Colonic mucosa (tissue), 4 donors: ENCODE measurements around the gene DOP1B. TPM values are rescaled to one million over a fixed set of nuclear protein-coding genes. Genes with fewer than 3 reads are reported as not detected.
"Not testable (repeated sequence)": the region's sequence is repeated elsewhere in the genome, so short reads cannot be mapped to it uniquely, and the experiment has no call there.

ENCODE experiments used
- DNase-seq: peaks from one replicate; pipeline ENCODE4 v3.0.0-alpha.2; 2020
- H3K27ac ChIP-seq: fragments of 200-600 bp; one replicate; pipeline ENCODE4 v1.8.0; 2021
- H3K27me3 ChIP-seq: fragments of 200-600 bp; one replicate; pipeline ENCODE4 v1.8.0; 2021
- H3K36me3 ChIP-seq: fragments of 200-600 bp; one replicate; pipeline ENCODE4 v1.8.0; 2021
- H3K4me1 ChIP-seq: fragments of 200-600 bp; one replicate; pipeline ENCODE4 v1.8.0; 2021; ENCODE audit warnings: mild to moderate bottlenecking
- H3K4me3 ChIP-seq: fragments of 200-600 bp; one replicate; pipeline ENCODE4 v1.8.0; 2021
- H3K9ac ChIP-seq, 2 donors: one replicate each; pipeline ENCODE4 v1.7.0; 2013; ENCODE audit warnings: control low read depth in 2 of 2, low read depth in 2 of 2, low read length in 2 of 2
- H3K9me3 ChIP-seq: fragments of 200-600 bp; one replicate; pipeline ENCODE4 v1.8.0; 2021
- CTCF ChIP-seq: fragments of 200-600 bp; IDR thresholded peaks from one replicate; pipeline ENCODE4 v1.8.0; 2022; ENCODE audit warnings: antibody characterized with exemption, mild to moderate bottlenecking
- intact Hi-C: fragments of 100-400 bp; cut with DNase I; formaldehyde crosslinking; loops from one replicate; pipeline ENCODE4 v1.14.1; 2022
- total RNA-seq, 2 donors: library from RNA; stranded (reverse); fragmentation: NEBNext Ultra II Directional in 1 of 2; extraction: Animal tissue kit (Norgen Biotek cat#: 25700) in 1 of 2; gene quantifications; one replicate each; pipeline ENCODE4 v1.2.1, GENCODE V29; 2021
- donor health status: healthy.
- donor health status: DM: no; HTN: no; CAD: no.
- donor health status: DM: no; HTN: no; CAD: no.

Gene DOP1B
- total RNA-seq, 2 donors from 2014 or later, result 72.5 to 78.8 TPM

GRCh38 chr21:36190736-36191135, 34.1 kb downstream of the DOP1B start:
- Histone ChIP-seq H3K9me3 (no peaks in the 10 kb centered on the region), H3K27me3 (no peaks in the 10 kb centered on the region), H3K4me1 (no peaks in the 10 kb centered on the region), H3K9ac (no peak overlapping the region), H3K27ac (no peak overlapping the region), H3K4me3 (no peak overlapping the region), H3K36me3 (no peaks in the 10 kb centered on the region)
- intact Hi-C loops, result no loop called here
- no peak for DNase-seq
- no peak for TF ChIP-seq CTCF

- Histone ChIP-seq H3K9me3 (no peaks in the 10 kb centered on the region), H3K36me3 (no peaks in the 10 kb centered on the region), H3K27ac (no peak overlapping the region), H3K9ac (no peak overlapping the region), H3K27me3 (no peaks in the 10 kb centered on the region), H3K4me1 (no peaks in the 10 kb centered on the region), H3K4me3 (no peak overlapping the region)
- no peak for TF ChIP-seq CTCF
- intact Hi-C loops, result no loop called here
- DNase-seq, result no peak
Measured at GRCh38 chr21:36193200-36193599, 36.6 kb downstream of the DOP1B start.

DNA sequence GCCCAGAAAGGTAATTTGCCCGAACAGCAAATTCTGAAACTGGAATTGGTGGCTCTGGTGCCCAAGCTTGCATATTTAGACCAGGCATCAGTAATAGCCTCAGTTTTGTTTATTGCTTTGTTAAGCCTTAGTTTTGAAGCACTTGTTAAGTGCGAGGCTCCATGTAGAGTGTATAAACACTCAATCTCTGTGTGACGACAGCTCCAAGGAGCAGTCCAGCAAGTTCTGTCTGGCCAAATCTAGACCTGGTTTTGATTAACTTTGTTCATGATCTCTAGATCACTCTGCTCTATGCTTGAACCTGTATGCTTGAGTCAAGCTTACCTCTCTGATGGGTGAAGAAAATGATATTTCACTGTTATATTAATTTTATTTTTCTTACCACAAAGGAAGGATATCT, 37.4 kb downstream of the DOP1B start:
- Histone ChIP-seq H3K27ac (no peak overlapping the region), H3K9me3 (no peaks in the 10 kb centered on the region), H3K36me3 (no peaks in the 10 kb centered on the region), H3K4me1 (no peaks in the 10 kb centered on the region), H3K27me3 (no peaks in the 10 kb centered on the region), H3K9ac (no peak overlapping the region), H3K4me3 (no peak overlapping the region)
- intact Hi-C loops, result no loop called here
- no peak for DNase-seq
- no peak for TF ChIP-seq CTCF

GRCh38 chr21:36195613-36196012, 39.0 kb downstream of the DOP1B start:
- Histone ChIP-seq H3K4me1 (no peaks in the 10 kb centered on the region), H3K9ac (no peak overlapping the region), H3K9me3 (no peaks in the 10 kb centered on the region), H3K27me3 (no peaks in the 10 kb centered on the region), H3K36me3 (no peaks in the 10 kb centered on the region), H3K27ac (no peak overlapping the region), H3K4me3 (no peak overlapping the region)
- DNase-seq, result no peak
- no peak for TF ChIP-seq CTCF
- intact Hi-C loops, result no loop called here

DNA sequence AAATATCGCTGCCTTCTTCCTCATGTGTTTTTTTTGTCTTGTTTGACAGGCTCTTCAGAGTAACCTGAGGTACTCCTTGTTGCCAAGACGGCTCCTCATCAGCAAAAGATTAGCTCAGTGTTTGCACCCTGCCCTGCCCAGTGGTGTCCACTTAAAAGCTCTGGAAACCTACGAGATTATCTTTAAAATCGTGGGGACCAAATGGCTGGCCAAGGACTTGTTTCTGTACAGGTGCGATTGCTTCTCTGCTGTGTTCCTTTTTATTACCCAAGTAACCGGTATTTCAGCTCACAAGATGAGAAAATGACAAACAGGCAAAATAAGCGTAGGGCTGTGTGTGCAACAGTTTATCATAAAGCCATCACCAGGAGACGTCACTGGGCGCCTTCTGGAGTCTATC, 42.4 kb downstream of the DOP1B start:
- no peak for DNase-seq
- TF ChIP-seq CTCF, result no peak
- Histone ChIP-seq H3K9ac (no peak overlapping the region), H3K27me3 (no peaks in the 10 kb centered on the region), H3K4me3 (no peak overlapping the region), H3K4me1 (no peaks in the 10 kb centered on the region), H3K36me3 (no peaks in the 10 kb centered on the region), H3K27ac (no peak overlapping the region), H3K9me3 (no peaks in the 10 kb centered on the region)
- intact Hi-C loops, result no loop called here

DNA sequence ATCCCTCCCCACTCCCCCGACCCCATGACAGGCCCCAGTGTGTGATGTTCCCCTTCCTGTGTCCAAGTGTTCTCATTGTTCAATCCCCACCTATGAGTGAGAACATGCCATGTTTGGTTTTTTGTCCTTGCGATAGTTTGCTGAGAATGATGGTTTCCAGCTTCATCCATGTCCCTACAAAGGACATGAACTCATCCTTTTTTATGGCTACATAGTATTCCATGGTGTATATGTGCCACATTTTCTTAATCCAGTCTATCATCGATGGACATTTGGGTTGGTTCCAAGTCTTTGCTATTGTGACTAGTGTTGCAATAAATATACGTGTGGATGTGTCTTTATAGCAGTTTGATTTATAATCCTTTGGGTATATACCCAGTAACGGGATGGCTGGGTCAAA, 43.0 kb downstream of the DOP1B start:
- DNase-seq, H3K9me3 ChIP-seq, H3K4me3 ChIP-seq, intact Hi-C loops, H3K36me3 ChIP-seq, H3K9ac ChIP-seq, H3K27me3 ChIP-seq, H3K4me1 ChIP-seq, H3K27ac ChIP-seq: not testable (repeated sequence)
